DMS114 treated with DMSO at 0.1 percent for 48 hours (cell line): ENCODE measurements around the gene CYB561D2.

ENCODE experiments used
- DNase-seq: peaks from one replicate; lab custom pipeline; 2025; ENCODE audit not compliant: unreplicated experiment; lab: John Stamatoyannopoulos, UW

CYB561D2 gene

GRCh38 chr3:50388720-50389413, 38.2 kb downstream of the CYB561D2 start:
- no peak for DNase-seq

- DNase-seq = no peak
These were observed 38.7 kb downstream of the CYB561D2 start for GRCh38 chr3:50389414-50389767.

- DNase-seq = no peak
These were observed 40.0 kb downstream of the CYB561D2 start for GRCh38 chr3:50390508-50391224.

GRCh38 chr3:50392101-50392715, 41.5 kb downstream of the CYB561D2 start:
- DNase-seq = no peak

GRCh38 chr3:50393061-50393460, 42.4 kb downstream of the CYB561D2 start:
- DNase-seq = no peak

GRCh38 chr3:50395070-50395860, 44.6 kb downstream of the CYB561D2 start:
- no peak for DNase-seq

GRCh38 chr3:50396502-50396901, 45.8 kb downstream of the CYB561D2 start:
- DNase-seq = no peak

GRCh38 chr3:50401978-50402595, 51.4 kb downstream of the CYB561D2 start:
- no peak for DNase-seq
